ENCODE results near the gene PIM3. TPM values are rescaled to one million over a fixed set of nuclear protein-coding genes. Genes with fewer than 3 reads are reported as not detected.

Gene PIM3
- total and polyA plus RNA-seq, 4 donors, result 12.9 to 27.9 (median 23.1) TPM

- WGBS (ENCODE audit: insufficient coverage), result 90% methylated on average over 26 of the region's 32 CpGs
- H3K36me3 ChIP-seq (ENCODE audit: control insufficient read depth, insufficient read depth, low read length), result peaks cover 2% of the 10 kb centered on the region
- no peak overlapping the region for H3K4me3 ChIP-seq (ENCODE audit: low read depth, low read length)
- peaks cover 11% of the 10 kb centered on the region for H3K4me1 ChIP-seq (ENCODE audit: control insufficient read depth, insufficient read depth, low read length)
- H3K27ac ChIP-seq (ENCODE audit: low read depth, low read length), result no peak overlapping the region
- peaks cover 12% of the 10 kb centered on the region for H3K27me3 ChIP-seq (ENCODE audit: control insufficient read depth, insufficient read depth, low read length)
- no peak for DNase-seq (ENCODE audit: low read depth in 4 of 6, low spot score in 6 of 6)
- no peaks in the 10 kb centered on the region for H3K9me3 ChIP-seq (ENCODE audit: control insufficient read depth, insufficient read depth, low read length)
These were observed 40.2 kb downstream of the PIM3 start for GRCh38 chr22:50000587-50001387.

- H3K9me3 ChIP-seq (ENCODE audit: control insufficient read depth, insufficient read depth, low read length), result no peaks in the 10 kb centered on the region
- peaks cover 11% of the 10 kb centered on the region for H3K4me1 ChIP-seq (ENCODE audit: control insufficient read depth, insufficient read depth, low read length)
- 65% methylated on average over 16 of the region's 16 CpGs for WGBS (ENCODE audit: insufficient coverage)
- no peak overlapping the region for H3K27ac ChIP-seq (ENCODE audit: low read depth, low read length)
- no peak overlapping the region for H3K4me3 ChIP-seq (ENCODE audit: low read depth, low read length)
- peaks cover 2% of the 10 kb centered on the region for H3K36me3 ChIP-seq (ENCODE audit: control insufficient read depth, insufficient read depth, low read length)
- peak in 1 of 6 donors; percentile 30 for DNase-seq (ENCODE audit: low read depth in 4 of 6, low spot score in 6 of 6)
- peaks cover 12% of the 10 kb centered on the region for H3K27me3 ChIP-seq (ENCODE audit: control insufficient read depth, insufficient read depth, low read length)
These were observed 41.0 kb downstream of the PIM3 start for GRCh38 chr22:50001388-50002231.

GRCh38 chr22:50002791-50003190 is 42.2 kb downstream of the PIM3 start:
- H3K4me3 ChIP-seq (ENCODE audit: low read depth, low read length), result no peak overlapping the region
- H3K4me1 ChIP-seq (ENCODE audit: control insufficient read depth, insufficient read depth, low read length), result peaks cover 11% of the 10 kb centered on the region
- DNase-seq (ENCODE audit: low read depth in 4 of 6, low spot score in 6 of 6), result no peak
- peaks cover 12% of the 10 kb centered on the region for H3K27me3 ChIP-seq (ENCODE audit: control insufficient read depth, insufficient read depth, low read length)
- peaks cover 2% of the 10 kb centered on the region for H3K36me3 ChIP-seq (ENCODE audit: control insufficient read depth, insufficient read depth, low read length)
- no peak overlapping the region for H3K27ac ChIP-seq (ENCODE audit: low read depth, low read length)
- WGBS (ENCODE audit: insufficient coverage), result 69% methylated on average over 7 of the region's 7 CpGs
- no peaks in the 10 kb centered on the region for H3K9me3 ChIP-seq (ENCODE audit: control insufficient read depth, insufficient read depth, low read length)

- 90% methylated on average over 3 of the region's 4 CpGs for WGBS (ENCODE audit: insufficient coverage)
- H3K9me3 ChIP-seq (ENCODE audit: control insufficient read depth, insufficient read depth, low read length), result no peaks in the 10 kb centered on the region
- no peaks in the 10 kb centered on the region for H3K36me3 ChIP-seq (ENCODE audit: control insufficient read depth, insufficient read depth, low read length)
- peaks cover 15% of the 10 kb centered on the region for H3K27me3 ChIP-seq (ENCODE audit: control insufficient read depth, insufficient read depth, low read length)
- no peak overlapping the region for H3K4me3 ChIP-seq (ENCODE audit: low read depth, low read length)
- no peak for DNase-seq (ENCODE audit: low read depth in 4 of 6, low spot score in 6 of 6)
- no peak overlapping the region for H3K27ac ChIP-seq (ENCODE audit: low read depth, low read length)
- H3K4me1 ChIP-seq (ENCODE audit: control insufficient read depth, insufficient read depth, low read length), result peaks cover 9% of the 10 kb centered on the region
These were observed 44.3 kb downstream of the PIM3 start for GRCh38 chr22:50004918-50005317.

- H3K4me1 ChIP-seq (ENCODE audit: control insufficient read depth, insufficient read depth, low read length), result peaks cover 16% of the 10 kb centered on the region
- H3K27ac ChIP-seq (ENCODE audit: low read depth, low read length), result no peak overlapping the region
- no CpG with 5 or more reads among the region's 3 CpGs for WGBS (ENCODE audit: insufficient coverage)
- peaks cover 27% of the 10 kb centered on the region for H3K27me3 ChIP-seq (ENCODE audit: control insufficient read depth, insufficient read depth, low read length)
- DNase-seq (ENCODE audit: low read depth in 4 of 6, low spot score in 6 of 6), result no peak
- no peak overlapping the region for H3K4me3 ChIP-seq (ENCODE audit: low read depth, low read length)
- H3K36me3 ChIP-seq (ENCODE audit: control insufficient read depth, insufficient read depth, low read length), result no peaks in the 10 kb centered on the region
- no peaks in the 10 kb centered on the region for H3K9me3 ChIP-seq (ENCODE audit: control insufficient read depth, insufficient read depth, low read length)
These were observed 46.5 kb downstream of the PIM3 start for GRCh38 chr22:50007057-50007511.

GRCh38 chr22:50008151-50009040 is 47.8 kb downstream of the PIM3 start:
- Histone ChIP-seq H3K27ac (ENCODE audit: low read depth, low read length) (no peak overlapping the region), H3K36me3 (ENCODE audit: control insufficient read depth, insufficient read depth, low read length) (no peaks in the 10 kb centered on the region), H3K4me3 (ENCODE audit: low read depth, low read length) (no peak overlapping the region), H3K27me3 (ENCODE audit: control insufficient read depth, insufficient read depth, low read length) (peaks cover 40% of the 10 kb centered on the region), H3K9me3 (ENCODE audit: control insufficient read depth, insufficient read depth, low read length) (no peaks in the 10 kb centered on the region), H3K4me1 (ENCODE audit: control insufficient read depth, insufficient read depth, low read length) (peaks cover 16% of the 10 kb centered on the region)
- 59% methylated on average over 19 of the region's 24 CpGs for WGBS (ENCODE audit: insufficient coverage)
- peak in 1 of 6 donors; percentile 37 for DNase-seq (ENCODE audit: low read depth in 4 of 6, low spot score in 6 of 6)

- Histone ChIP-seq H3K27me3 (ENCODE audit: control insufficient read depth, insufficient read depth, low read length) (peaks cover 49% of the 10 kb centered on the region), H3K4me1 (ENCODE audit: control insufficient read depth, insufficient read depth, low read length) (peaks cover 19% of the 10 kb centered on the region), H3K4me3 (ENCODE audit: low read depth, low read length) (no peak overlapping the region), H3K9me3 (ENCODE audit: control insufficient read depth, insufficient read depth, low read length) (no peaks in the 10 kb centered on the region), H3K27ac (ENCODE audit: low read depth, low read length) (no peak overlapping the region), H3K36me3 (ENCODE audit: control insufficient read depth, insufficient read depth, low read length) (no peaks in the 10 kb centered on the region)
- DNase-seq (ENCODE audit: low read depth in 4 of 6, low spot score in 6 of 6), result no peak
- 91% methylated on average over 8 of the region's 16 CpGs for WGBS (ENCODE audit: insufficient coverage)
These were observed 48.7 kb downstream of the PIM3 start for GRCh38 chr22:50009251-50009650.

GRCh38 chr22:50009765-50010675 is 49.4 kb downstream of the PIM3 start:
- no peaks in the 10 kb centered on the region for H3K9me3 ChIP-seq (ENCODE audit: control insufficient read depth, insufficient read depth, low read length)
- no peak overlapping the region for H3K4me3 ChIP-seq (ENCODE audit: low read depth, low read length)
- WGBS (ENCODE audit: insufficient coverage), result 55% methylated on average over 44 of the region's 46 CpGs
- no peak overlapping the region for H3K27ac ChIP-seq (ENCODE audit: low read depth, low read length)
- peaks cover 26% of the 10 kb centered on the region for H3K4me1 ChIP-seq (ENCODE audit: control insufficient read depth, insufficient read depth, low read length)
- H3K36me3 ChIP-seq (ENCODE audit: control insufficient read depth, insufficient read depth, low read length), result no peaks in the 10 kb centered on the region
- peaks cover 56% of the 10 kb centered on the region for H3K27me3 ChIP-seq (ENCODE audit: control insufficient read depth, insufficient read depth, low read length)
- no peak for DNase-seq (ENCODE audit: low read depth in 4 of 6, low spot score in 6 of 6)

All from spinal cord (tissue), 10 donors.